OCI-LY1 (cell line): Measurements from ENCODE around the gene MOSMO.

ENCODE experiments used
- H2AFZ ChIP-seq: fragments of 200-600 bp; sonication (generic), shearing (Covaris generic); 2 replicates; pipeline ENCODE4 v1.6.0; 2014; ENCODE audit warnings: antibody characterized with exemption, mild to moderate bottlenecking, low read length
- H3F3A ChIP-seq: fragments of 200-600 bp; sonication (generic), shearing (Covaris generic); 2 replicates; pipeline ENCODE4 v1.6.0; 2014; ENCODE audit warnings: mild to moderate bottlenecking, antibody characterized with exemption, low read length, moderate library complexity; ENCODE audit not compliant: insufficient read depth
- H3K27ac ChIP-seq: fragments of 200-600 bp; sonication (generic); 2 replicates; pipeline ENCODE4 v1.5.1; 2014; ENCODE audit warnings: low read length, mixed run types, mild to moderate bottlenecking, low read depth; ENCODE audit not compliant: poor library complexity, severe bottlenecking
- H3K27me3 ChIP-seq: fragments of 200-600 bp; sonication (generic); 2 replicates; pipeline ENCODE4 v1.6.0; 2014; ENCODE audit warnings: antibody characterized with exemption, mild to moderate bottlenecking, low read length, moderate library complexity; ENCODE audit not compliant: insufficient read depth
- H3K36me3 ChIP-seq: fragments of 200-600 bp; sonication (generic); 2 replicates; pipeline ENCODE4 v1.6.1; 2014; ENCODE audit warnings: mild to moderate bottlenecking, antibody characterized with exemption, low read length, moderate library complexity, mixed read lengths; ENCODE audit not compliant: insufficient read depth
- H3K4me1 ChIP-seq: fragments of 200-600 bp; sonication (generic); 2 replicates; pipeline ENCODE4 v1.5.1; 2014; ENCODE audit warnings: mild to moderate bottlenecking, low read length, moderate library complexity; ENCODE audit not compliant: insufficient read depth, severe bottlenecking
- H3K4me2 ChIP-seq: fragments of 200-600 bp; sonication (generic), shearing (Covaris generic); 2 replicates; pipeline ENCODE4 v1.6.1; 2014; ENCODE audit warnings: low read length
- H3K4me3 ChIP-seq: fragments of 200-600 bp; sonication (generic); 2 replicates; pipeline ENCODE4 v1.5.1; 2014; ENCODE audit warnings: low read length, low read depth, mild to moderate bottlenecking, mixed read lengths; ENCODE audit not compliant: poor library complexity, severe bottlenecking
- H3K79me2 ChIP-seq: fragments of 200-600 bp; shearing (Covaris generic); 2 replicates; pipeline ENCODE4 v1.6.1; 2016; ENCODE audit warnings: mixed run types, low read length, mixed read lengths; ENCODE audit not compliant: insufficient read depth
- H3K9ac ChIP-seq: fragments of 200-600 bp; sonication (generic), shearing (Covaris generic); 2 replicates; pipeline ENCODE4 v1.6.1; 2014; ENCODE audit warnings: mild to moderate bottlenecking, low read length, mixed read lengths
- H3K9me2 ChIP-seq: fragments of 200-600 bp; sonication (generic), shearing (Covaris generic); 2 replicates; pipeline ENCODE4 v1.6.1; 2014; ENCODE audit warnings: low read depth, mild to moderate bottlenecking, low read length, mixed read lengths
- H3K9me3 ChIP-seq: fragments of 200-600 bp; shearing (Covaris generic); 2 replicates; pipeline ENCODE4 v1.6.1; 2014; ENCODE audit warnings: low read length, mixed read lengths
- H4K20me1 ChIP-seq: fragments of 200-600 bp; sonication (generic), shearing (Covaris generic); 2 replicates; pipeline ENCODE4 v1.6.0; 2016; ENCODE audit warnings: mild to moderate bottlenecking, low read length; ENCODE audit not compliant: insufficient read depth
- CTCF ChIP-seq: fragments of 200-600 bp; sonication (generic), shearing (Covaris generic); IDR thresholded peaks from 2 replicates; pipeline ENCODE4 v1.5.1; 2017; ENCODE audit warnings: mild to moderate bottlenecking, antibody characterized with exemption, low read length, moderate library complexity, mixed read lengths
- EZH2 ChIP-seq: fragments of 200-600 bp; sonication (generic), shearing (Covaris generic); IDR thresholded peaks from 2 replicates; pipeline ENCODE4 v1.8.0; 2017; ENCODE audit warnings: borderline replicate concordance, mixed run types, mild to moderate bottlenecking, antibody characterized with exemption, low read length, moderate library complexity, mixed read lengths

The MOSMO gene

GRCh38 chr16:22007509-22008214 lies at the start of gene MOSMO:
Gene MOSMO (plus strand): TSS chr16:22008111. CDS start chr16:22008302, 191 bp downstream.
- Histone ChIP-seq H3F3A (0 out of 2 replicates have a peak, but pooled peaks cover under 1% of the 10 kb centered on the region), H3K9me2 (no peaks in the 10 kb centered on the region), H3K4me3 (peak within 1 kb of the TSS; percentile 100), H2AFZ (peak within 1 kb of the TSS; percentile 57; the same call in 1 of the 2 replicates), H3K27ac (no peak within 1 kb of the TSS), H3K36me3 (no peaks in the 10 kb centered on the region), H4K20me1 (no peaks in the 10 kb centered on the region), H3K4me1 (peaks cover 19% of the 10 kb centered on the region), H3K9ac (peak within 1 kb of the TSS; percentile 97), H3K79me2 (0 out of 2 replicates have a peak, but pooled peaks cover 5% of the 10 kb centered on the region), H3K4me2 (peak within 1 kb of the TSS; percentile 96), H3K9me3 (no peaks in the 10 kb centered on the region), H3K27me3 (no peaks in the 10 kb centered on the region)
- TF ChIP-seq EZH2 (no peak), CTCF (no peak)

GRCh38 chr16:21959050-21959449 lies 48.9 kb upstream of the MOSMO start:
- H3K36me3 ChIP-seq = peaks cover 85% of the 10 kb centered on the region
- no peak overlapping the region for H3K4me3 ChIP-seq
- H2AFZ ChIP-seq = no peak overlapping the region
- peaks cover 11% of the 10 kb centered on the region for H3K4me1 ChIP-seq
- no peaks in the 10 kb centered on the region for H3F3A ChIP-seq
- H3K9ac ChIP-seq = no peak overlapping the region
- no peak overlapping the region for H3K4me2 ChIP-seq
- no peaks in the 10 kb centered on the region for H3K27me3 ChIP-seq
- no peaks in the 10 kb centered on the region for H3K9me2 ChIP-seq
- TF ChIP-seq EZH2 (no peak), CTCF (no peak)
- H4K20me1 ChIP-seq = no peaks in the 10 kb centered on the region
- H3K9me3 ChIP-seq = no peaks in the 10 kb centered on the region
- H3K27ac ChIP-seq = no peak overlapping the region
- H3K79me2 ChIP-seq = peaks cover 17% of the 10 kb centered on the region

DNA sequence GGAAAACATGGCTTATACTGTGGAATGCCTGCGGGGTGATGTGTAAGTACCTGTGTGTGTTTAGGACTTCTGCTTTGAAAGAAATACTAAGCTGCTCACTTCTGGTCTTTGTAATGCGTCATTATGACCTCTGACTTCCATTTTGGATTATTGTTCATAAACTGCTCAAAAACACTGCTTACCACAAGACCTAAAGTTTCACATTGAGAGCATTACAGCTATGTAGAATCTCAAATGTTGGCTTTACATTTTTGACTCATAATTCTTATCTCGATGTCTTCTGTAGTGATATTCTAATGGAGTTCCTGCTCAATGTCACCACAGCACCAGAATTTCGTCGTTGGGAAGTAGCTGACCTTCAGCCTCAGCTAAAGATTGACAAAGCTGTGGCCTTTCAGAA lies 45.4 kb upstream of the MOSMO start:
- Histone ChIP-seq H3K79me2 (no peaks in the 10 kb centered on the region), H3K9ac (no peak overlapping the region), H3K27me3 (no peaks in the 10 kb centered on the region), H3F3A (no peaks in the 10 kb centered on the region), H3K4me3 (no peak overlapping the region), H3K9me3 (no peaks in the 10 kb centered on the region), H3K4me2 (no peak overlapping the region), H3K36me3 (peaks cover 96% of the 10 kb centered on the region), H3K9me2 (no peaks in the 10 kb centered on the region), H3K4me1 (no peaks in the 10 kb centered on the region), H4K20me1 (no peaks in the 10 kb centered on the region), H2AFZ (no peak overlapping the region), H3K27ac (no peak overlapping the region)
- TF ChIP-seq EZH2 (no peak), CTCF (no peak)
